Kidney glomerular epithelial cell (primary cell): ENCODE results near the gene MTOR.

ENCODE experiments used
- DNase-seq: peaks from one replicate; lab custom pipeline; 2025; lab: John Stamatoyannopoulos, UW

MTOR gene

DNA sequence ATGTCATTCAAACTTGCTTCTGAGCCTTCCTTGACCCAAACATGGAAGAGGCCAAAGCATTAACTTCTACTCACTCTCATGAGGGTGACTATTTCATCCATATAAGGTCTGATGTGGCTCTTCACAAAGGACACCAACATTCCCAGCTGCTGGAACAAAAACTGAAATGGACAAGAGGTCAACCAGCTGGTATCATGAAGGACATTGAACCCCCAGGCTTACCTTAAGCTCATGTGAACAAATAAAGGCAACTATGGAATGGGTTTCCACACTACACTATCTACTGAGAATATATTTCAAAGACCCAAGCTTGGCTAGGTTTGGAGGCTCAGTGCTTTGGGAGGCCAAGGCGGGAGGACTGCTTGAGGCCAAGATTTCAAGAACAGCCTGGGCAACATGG, 46.3 kb downstream of the MTOR start:
- DNase-seq, result no peak

DNA sequence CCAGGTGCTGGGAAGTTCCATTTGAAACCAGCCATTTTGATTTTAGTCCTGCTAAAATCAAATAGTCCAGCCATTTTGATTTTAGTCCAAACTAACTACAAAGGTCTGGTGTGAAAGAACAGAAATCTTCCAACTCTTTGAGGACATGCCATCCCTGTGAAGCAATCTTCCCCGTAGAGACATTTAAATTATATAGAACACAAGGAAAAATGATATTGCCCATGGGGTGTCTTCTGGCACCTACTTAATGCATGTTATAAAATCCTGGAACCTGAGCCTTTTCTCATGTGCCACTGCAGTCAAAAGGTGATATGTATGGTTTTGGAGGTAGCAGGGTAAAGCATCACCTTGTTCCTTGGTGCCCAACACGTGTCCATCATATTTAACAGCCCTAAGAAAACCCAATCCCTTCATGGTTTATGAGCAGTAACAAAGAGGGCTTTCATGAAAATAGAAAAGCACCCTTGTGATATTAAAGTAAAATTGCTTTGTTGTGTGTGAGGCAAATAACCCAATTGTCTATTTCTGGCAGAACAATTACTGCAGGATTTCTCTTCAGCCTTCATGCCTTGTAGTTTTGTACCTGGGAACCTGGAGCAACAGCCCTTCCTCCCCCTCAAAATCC, 46.9 kb downstream of the MTOR start:
- DNase-seq, result no peak

DNA sequence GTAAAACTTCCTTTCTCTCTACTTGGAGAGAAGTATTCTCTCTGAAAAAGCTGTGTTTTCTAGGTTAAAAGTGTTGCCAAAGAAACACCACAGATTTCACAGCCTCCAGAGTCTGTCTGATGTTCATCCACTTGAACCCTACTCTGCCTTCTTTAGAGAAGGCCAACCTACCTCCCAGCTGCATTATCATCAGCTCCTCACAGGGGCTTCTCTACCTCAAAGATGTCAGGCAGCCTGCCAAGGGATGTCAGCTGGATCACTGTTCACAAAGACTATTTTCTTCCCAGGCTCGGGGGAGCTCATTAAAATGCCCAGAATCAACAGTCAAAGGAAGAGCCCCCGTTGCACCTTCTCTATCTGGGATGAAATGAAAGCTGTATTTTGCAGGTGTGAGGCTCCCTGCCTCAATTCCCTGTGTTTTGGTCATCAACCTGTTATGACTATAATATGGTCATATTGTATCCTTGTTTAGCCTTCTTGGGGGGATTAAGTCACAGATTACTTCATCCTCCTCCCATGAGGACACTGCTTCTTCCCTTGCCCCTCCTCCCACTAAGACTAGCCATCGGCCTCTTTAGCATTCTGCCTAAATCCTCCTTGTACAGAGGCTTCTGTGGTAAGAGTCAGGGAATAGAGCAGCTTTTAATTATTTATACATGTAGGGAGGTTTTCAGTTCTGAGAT, 47.5 kb downstream of the MTOR start:
- no peak for DNase-seq

DNA sequence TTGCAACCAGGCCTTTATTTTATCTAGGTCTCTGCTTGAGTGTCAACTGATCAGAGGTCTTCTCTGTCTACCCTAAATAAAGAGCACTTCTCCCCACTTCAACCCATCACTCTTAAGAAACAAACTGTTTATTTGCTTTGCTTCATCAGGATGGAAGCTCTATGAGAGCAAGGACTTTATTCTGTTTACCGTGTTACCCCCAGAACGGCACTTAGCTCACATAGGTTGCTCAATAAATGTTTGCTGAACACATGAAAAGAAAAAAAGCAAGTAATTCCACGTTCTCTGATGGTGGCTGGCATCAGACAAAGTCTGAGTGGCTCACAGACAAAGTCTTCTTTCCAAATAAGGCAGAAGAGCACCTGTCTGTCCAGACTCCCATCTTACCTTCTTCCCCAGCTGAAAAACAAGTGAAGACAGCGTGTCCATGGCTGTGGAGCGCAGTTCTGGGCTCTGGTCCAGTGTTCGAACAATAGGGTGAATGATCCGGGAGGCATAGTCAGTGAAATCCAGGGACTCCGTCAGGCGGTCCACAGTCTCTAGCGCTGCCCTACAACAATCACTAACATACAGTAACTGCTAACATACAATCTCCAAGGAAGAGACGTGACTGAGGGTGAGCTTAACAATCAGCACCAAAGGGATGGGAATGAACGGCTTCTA, 50.3 kb downstream of the MTOR start:
- DNase-seq, result no peak

DNA sequence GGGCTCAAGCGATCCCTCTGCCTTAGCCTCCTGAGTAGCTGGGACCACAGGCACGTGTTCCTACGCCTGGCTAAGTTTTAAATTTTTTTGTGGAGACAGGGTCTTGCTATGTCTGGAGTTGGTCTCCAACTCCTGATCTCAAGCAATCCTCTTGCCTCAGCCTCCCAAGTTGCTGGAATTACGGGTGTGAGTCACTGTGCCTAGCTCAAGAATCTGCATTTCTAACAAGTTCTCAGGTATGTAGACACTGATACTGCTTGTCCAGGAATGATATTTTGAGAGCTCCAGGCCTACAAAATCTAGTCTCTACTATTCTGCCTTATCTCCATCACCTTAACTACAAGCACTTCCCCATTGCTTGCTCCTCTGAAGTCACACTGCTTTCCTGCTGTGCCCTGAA, 50.9 kb downstream of the MTOR start:
- DNase-seq, result no peak

DNA sequence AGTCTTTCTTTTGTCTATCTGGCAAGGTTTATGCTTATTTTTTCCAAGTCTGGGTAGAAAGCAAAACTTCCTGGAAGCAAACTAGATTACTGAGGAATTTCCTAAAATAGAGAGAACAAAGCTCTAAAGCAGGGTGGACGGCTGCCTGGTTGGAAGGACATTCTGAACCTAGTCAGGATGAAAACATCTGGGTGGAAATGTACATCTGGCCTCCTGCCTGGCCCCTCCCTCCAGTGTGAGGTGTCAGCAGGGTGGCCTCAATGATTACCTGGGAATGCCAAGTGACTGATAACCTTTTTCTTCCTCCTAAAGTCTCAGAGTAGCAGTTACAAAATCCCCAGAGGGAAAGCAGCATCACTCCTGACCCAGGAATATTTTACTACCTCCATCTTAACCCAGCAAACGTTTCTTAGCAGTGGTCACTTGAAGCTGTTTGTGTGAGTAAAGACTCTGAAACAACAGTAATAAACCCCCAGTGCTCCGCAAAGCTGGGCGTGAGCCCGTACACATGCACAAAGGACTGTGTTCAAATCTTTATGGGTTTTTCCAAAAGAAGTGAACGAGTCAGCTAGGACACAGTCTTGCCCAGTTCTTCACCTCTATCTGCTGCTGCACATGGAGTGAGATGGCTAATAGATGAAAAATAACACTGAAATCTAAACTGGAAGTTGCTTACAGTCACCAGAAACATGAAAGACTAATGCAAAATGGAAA, 54.3 kb downstream of the MTOR start:
- no peak for DNase-seq

DNA sequence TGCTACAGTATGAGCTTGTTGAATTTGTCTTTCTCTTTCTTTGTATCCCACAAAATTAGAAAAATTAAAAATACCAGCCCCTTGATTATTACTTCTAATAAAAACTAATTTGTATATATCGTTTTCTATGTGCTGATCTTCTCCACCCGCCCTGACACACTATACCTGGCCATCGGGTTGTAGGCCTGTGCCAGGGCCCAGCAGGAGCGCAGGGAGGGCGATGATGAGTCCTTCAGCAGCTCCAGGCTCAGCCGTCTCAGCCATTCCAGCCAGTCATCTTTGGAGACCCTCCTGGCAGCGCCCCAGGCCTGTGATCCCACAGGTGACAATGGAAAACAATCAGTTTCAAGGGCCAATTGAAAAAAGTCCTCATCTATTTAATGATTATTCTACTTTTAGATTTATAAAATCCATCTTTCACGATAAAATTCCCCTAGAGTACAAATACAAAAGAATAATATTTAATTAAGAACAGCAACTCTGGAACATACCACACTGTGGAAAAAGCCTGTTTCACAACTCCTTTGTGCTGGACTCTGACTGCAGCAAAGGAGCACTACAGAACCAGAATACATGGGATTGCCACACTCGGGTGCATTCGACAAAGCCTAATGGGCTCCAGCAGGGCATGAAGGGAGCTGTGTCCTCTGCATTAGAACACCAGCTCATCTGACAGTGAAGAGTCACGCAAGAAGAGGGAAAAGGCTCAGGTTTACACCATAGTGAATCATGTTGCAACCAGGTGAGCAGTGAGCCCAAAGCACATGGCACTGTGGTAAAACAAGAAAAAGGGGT, 57.8 kb downstream of the MTOR start:
- no peak for DNase-seq

DNA sequence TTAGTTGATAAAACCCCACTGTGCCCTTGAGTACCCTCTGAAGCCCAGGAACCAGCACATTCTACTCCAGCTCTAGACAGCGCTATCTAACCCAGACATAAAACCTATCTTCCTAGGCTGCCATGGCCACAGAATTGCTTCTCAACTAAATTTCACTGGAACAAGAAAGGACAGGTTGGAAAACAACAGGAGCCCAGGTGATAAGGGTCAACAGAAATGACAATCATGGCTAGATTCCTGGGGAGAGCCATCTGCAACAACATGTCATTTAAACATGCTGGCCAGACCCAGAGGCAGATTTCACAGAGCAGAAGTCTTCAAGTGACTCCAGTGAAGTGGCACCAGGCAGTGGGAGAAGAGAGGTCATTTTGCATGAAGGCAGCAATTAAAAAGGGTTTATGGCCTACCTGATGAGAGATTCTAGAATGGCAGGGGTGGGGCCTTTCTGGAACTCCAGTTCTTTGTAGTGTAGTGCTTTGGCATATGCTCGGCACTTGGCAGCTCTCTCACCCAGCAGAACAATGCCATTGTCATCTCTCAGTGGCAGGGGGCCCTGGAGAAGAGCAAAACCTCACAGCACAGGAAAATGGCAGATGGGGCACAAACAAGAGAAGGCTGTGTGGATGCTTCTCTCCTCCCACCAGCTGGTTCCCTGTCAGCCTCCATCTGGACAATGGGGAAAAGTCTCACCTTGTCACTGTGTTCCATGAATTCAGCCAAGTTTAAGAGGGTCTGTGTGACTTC, 63.3 kb downstream of the MTOR start:
- DNase-seq, result no peak

DNA sequence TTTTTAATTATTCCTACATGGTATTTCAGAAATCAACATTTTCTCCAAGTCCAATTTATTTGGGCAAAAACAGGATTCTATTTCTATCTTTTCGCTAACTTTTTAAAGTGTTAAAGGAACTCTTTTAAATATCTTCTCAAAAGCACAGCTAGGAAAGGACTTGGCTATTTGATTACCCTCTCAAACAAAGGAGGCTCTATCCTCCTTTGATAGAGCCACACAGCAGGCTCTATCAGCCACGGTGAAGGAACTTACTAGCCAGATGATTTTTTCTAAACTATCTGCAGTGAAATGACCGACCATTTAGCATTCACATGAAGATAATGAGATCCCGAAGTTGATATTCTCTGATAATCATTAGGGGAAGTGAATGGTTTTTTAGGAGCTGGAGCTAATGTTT, 64.1 kb downstream of the MTOR start:
- no peak for DNase-seq

DNA sequence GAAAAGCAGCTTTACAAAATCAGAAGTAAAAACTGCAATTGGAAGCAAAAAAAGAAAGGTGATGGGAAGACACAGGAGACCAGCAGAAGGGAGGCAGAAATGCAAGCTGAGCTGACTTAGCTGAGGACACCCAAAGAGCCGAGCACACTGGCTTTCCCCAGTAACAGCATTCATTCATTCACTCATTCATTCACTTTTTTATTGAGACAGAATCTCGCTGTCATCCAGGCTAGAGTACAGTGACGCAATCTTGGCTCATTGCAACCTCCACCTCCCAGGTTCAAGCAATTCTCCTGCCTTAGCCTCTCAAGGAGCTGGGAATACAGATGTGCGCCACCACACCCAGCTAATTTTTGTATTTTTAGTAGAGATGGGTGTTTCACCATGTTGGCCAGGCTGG, 65.0 kb downstream of the MTOR start:
- no peak for DNase-seq

DNA sequence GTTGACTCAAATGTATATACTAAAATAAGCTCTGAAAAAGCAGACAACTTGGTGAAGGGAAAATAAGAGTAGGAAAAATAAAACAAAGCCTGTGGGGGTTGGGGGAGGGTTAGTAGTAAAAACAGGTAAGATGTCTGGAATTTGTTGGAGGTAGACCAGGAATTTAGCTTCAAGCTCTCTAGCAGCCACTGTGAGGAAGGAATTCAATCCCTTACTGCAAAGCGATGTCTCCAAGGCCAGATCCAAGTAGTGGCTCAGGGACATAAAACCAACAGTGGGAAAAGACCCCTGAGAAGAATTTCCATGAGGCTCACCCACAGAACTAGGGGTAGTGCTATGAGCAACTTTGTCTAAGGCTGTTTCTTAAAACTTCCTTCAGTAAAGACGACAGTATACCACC, 65.4 kb downstream of the MTOR start:
- no peak for DNase-seq

DNA sequence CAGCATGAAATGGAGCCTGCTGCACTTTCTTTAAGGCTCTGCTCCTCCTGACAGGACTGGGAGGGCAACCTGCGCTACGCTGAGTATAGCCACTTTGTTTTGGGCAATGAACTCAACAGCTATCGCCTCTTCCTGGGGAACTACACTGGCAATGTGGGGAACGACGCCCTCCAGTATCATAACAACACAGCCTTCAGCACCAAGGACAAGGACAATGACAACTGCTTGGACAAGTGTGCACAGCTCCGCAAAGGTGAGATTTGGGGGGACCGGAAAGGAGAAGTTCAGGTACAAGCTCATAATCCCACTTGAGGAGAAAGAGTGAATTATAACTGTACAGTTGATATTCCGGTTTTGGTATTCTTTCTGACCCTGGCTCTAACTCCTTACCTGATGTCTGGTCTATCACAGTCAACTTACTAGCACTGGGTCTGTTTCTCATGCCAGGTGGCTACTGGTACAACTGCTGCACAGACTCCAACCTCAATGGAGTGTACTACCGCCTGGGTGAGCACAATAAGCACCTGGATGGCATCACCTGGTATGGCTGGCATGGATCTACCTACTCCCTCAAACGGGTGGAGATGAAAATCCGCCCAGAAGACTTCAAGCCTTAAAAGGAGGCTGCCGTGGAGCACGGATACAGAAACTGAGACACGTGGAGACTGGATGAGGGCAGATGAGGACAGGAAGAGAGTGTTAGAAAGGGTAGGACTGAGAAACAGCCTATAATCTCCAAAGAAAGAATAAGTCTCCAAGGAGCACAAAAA, 67.8 kb downstream of the MTOR start:
- DNase-seq, result no peak

DNA sequence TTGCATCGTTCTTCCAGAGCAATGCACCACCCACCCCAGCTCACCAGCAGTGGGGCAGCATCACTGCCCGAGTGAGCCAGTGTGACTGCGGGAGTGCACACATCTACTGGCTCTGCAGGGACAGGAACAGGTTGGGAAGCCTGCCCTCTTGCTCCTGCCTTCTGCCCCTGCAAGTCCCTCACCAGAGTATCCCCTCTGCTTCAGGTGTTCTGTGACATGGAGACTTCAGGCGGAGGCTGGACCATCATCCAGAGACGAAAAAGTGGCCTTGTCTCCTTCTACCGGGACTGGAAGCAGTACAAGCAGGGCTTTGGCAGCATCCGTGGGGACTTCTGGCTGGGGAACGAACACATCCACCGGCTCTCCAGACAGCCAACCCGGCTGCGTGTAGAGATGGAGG, 69.0 kb downstream of the MTOR start:
- DNase-seq, result no peak

DNA sequence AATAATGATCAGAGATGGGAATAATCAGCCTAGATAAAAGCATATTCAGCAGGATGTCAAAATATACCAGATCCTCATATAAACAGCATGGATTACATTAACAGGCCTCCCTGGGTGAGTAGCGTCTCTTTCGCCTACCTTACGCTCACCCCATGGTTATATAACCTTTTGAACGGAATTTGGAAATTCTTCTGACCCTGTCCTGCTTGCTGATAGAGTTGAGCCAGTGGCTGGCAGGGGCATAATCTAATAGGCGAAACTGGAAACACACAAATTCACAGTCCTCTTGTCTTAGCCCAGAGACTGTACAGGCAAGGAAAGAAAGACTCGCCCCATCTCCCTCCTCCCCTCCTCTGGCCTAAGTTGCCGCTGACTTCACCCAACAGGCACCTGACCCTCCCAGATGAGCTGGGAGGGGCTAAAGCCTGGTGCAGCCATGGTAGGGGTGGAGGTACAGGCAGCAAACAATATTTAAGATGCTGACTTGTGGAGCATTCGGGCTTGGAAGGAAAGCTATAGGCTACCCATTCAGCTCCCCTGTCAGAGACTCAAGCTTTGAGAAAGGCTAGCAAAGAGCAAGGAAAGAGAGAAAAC, 73.4 kb downstream of the MTOR start, which contains the start of gene ANGPTL7:
ANGPTL7 (plus strand) TSS at position 498 of the 594 bp plus-strand sequence. CDS start 225 bp downstream, outside the sequence.
- DNase-seq, result no peak

DNA sequence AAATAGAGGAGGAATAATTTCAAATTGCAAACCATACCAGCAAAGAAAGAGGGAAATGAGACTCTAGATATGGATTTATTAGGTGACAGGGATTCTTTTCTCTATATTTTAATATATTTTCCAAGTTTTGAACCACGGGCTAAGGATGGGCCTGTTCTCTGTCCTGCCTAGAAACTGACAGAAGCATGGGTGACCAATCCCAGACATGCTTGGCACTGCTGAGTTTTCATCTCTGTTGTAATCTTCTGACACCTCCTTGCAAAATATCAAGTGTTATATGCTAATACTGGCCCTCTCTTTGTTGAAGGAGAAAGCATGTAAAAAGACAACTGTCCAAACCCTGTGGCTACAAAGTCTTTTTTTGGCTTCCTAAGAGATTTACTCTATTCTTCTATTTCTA, 74.0 kb downstream of the MTOR start:
- DNase-seq, result no peak

DNA sequence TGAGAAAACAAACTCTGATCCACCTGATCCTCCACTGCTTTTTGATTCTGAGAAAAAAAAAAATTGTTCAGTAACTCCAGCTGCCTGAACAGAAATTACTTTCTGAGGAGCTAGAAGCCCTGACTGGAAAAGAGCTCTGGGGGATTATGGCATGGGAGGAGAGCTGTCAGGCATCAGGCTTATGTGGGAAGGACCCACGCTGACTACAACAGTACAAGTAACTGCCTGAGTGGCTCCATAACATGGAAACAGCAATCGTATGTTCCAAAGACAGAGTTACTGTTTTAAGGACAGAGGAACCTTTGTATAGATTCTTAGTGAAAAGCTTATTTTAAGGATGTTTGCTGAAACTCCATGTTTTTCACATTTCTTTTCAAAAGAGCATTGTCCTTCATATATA, 74.4 kb downstream of the MTOR start:
- no peak for DNase-seq

DNA sequence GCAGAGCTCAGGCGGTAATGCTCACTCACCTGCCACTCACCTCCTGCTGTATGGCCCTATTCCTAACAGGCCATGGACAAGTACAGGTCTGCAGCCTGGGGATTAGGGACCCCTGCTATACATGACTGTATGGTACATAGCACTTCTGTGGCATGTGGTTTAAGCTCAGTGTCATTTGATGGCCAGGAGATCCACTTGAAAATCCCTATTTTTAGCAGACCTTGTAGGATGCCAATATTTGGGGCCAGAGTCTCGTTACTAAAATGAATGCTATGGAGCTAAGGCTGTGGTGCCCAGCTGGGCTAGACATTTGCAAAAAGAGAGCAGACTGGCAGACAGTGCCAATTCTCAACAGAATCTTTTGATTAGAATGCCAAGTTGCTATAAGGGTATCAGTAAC, 74.9 kb downstream of the MTOR start:
- no peak for DNase-seq

DNA sequence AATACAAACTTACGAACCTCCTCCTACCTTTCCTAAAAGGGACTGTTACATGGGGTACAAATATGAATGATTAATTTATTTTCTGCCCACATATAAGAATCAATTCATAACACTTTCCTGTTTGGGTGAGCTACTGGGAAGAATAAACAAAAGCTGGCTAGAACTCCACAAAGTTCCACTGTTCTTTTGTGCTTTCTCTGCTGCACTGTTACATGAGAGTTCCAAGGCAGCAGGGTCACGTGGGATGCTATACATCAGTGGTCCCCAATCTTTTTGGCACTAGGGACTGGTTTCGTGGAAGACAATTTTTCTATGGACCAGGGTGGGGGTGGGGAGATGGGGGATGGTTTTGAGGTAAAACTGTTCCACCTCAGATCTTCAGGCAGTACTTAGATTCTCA, 75.4 kb downstream of the MTOR start:
- no peak for DNase-seq

DNA sequence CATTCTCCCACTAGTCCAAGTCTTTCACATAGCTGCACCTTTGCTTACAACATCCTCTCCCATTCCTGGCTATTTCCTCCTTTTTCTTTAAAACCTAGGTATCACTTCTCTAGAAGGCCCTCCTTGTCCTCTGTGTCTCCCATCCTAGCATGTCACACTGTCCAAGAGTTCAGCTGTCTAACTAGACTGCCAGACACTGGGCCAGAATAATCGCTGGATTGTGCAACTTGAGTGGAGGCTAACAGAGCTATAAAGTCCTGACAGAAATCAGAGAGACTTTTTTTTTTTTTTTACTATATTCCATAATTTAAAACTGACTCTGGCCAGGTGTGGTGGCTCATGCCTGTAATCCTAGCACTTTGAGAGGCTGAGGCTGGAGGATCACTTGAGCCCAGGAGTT, 77.4 kb downstream of the MTOR start:
- DNase-seq, result no peak

DNA sequence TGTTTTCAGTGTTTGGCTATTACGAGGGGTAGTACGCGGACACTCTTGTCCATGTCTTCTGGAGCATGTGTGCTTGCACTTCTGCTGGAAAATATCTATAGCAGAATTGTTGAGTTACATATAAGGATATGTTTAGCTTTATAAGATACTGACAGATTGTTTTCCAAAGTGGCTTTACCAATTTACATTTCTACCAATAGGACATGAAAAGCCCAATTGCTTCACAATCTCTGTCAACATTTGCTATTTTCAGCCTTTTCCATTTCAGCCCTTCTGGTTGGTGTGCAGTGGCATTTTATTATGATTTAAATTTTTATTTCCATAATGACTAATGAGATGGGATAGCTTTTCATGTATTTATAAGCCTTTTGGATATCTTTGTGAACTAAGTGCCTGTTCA, 79.5 kb downstream of the MTOR start:
- no peak for DNase-seq
